KMS-11 (cell line): ENCODE data around the gene COBL.

Experiments
- H2AFZ ChIP-seq: fragments of 200-600 bp; sonication (generic); 2 replicates; pipeline ENCODE4 v1.6.1; 2016; ENCODE audit warnings: antibody characterized with exemption, mixed run types, low read depth
- H3K27ac ChIP-seq: fragments of 200-600 bp; sonication (generic); 2 replicates; pipeline ENCODE4 v1.6.1; 2016; ENCODE audit warnings: mild to moderate bottlenecking, mixed run types
- H3K27me3 ChIP-seq: fragments of 200-600 bp; sonication (generic); 2 replicates; pipeline ENCODE4 v1.6.1; 2017; ENCODE audit warnings: mild to moderate bottlenecking, low read depth, mixed run types, moderate library complexity; ENCODE audit not compliant: insufficient read depth
- H3K36me3 ChIP-seq: fragments of 200-600 bp; sonication (generic); 2 replicates; pipeline ENCODE4 v1.6.1; 2017; ENCODE audit warnings: mild to moderate bottlenecking, mixed run types; ENCODE audit not compliant: insufficient read depth
- H3K4me1 ChIP-seq: fragments of 200-600 bp; sonication (generic); 2 replicates; pipeline ENCODE4 v1.6.1; 2016; ENCODE audit warnings: mild to moderate bottlenecking, low read depth, mixed run types; ENCODE audit not compliant: poor library complexity, severe bottlenecking
- H3K4me2 ChIP-seq: fragments of 200-600 bp; sonication (generic); 2 replicates; pipeline ENCODE4 v1.7.0; 2016; ENCODE audit warnings: mild to moderate bottlenecking, mixed run types
- H3K4me3 ChIP-seq: fragments of 200-600 bp; sonication (generic); IDR thresholded peaks from 2 replicates; pipeline ENCODE4 v1.6.1; 2017; ENCODE audit warnings: low read depth, low read length, mixed read lengths; ENCODE audit not compliant: insufficient read depth
- H3K79me2 ChIP-seq: fragments of 200-600 bp; sonication (generic); 2 replicates; pipeline ENCODE4 v1.6.1; 2016; ENCODE audit warnings: low read depth, mixed run types; ENCODE audit not compliant: insufficient read depth
- H3K9ac ChIP-seq: fragments of 200-600 bp; sonication (generic); 2 replicates; pipeline ENCODE4 v1.6.1; 2016; ENCODE audit warnings: mild to moderate bottlenecking, mixed run types
- H4K20me1 ChIP-seq: fragments of 200-600 bp; sonication (generic); 2 replicates; pipeline ENCODE4 v1.6.1; 2016; ENCODE audit warnings: mild to moderate bottlenecking, mixed run types; ENCODE audit not compliant: insufficient read depth
- CTCF ChIP-seq: fragments of 200-600 bp; sonication (generic); conservative IDR thresholded peaks from 2 replicates; pipeline ENCODE4 v1.6.1; 2017; ENCODE audit warnings: low read depth, mild to moderate bottlenecking, antibody characterized with exemption, low read length, moderate library complexity, mixed read lengths

The COBL gene

GRCh38 chr7:51150193-51150592 is 166.4 kb downstream of the COBL start:
- H3K4me1 ChIP-seq, result no peaks in the 10 kb centered on the region
- no peak overlapping the region for H3K27ac ChIP-seq
- H3K79me2 ChIP-seq, result no peaks in the 10 kb centered on the region
- no peak overlapping the region for H2AFZ ChIP-seq
- H3K27me3 ChIP-seq, result no peaks in the 10 kb centered on the region
- no peak for TF ChIP-seq CTCF
- no peaks in the 10 kb centered on the region for H3K36me3 ChIP-seq
- no peak overlapping the region for H3K4me2 ChIP-seq
- no peak overlapping the region for H3K9ac ChIP-seq
- no peaks in the 10 kb centered on the region for H4K20me1 ChIP-seq
- no peak overlapping the region for H3K4me3 ChIP-seq

GRCh38 chr7:51148216-51148615 is 168.4 kb downstream of the COBL start:
- no peak overlapping the region for H3K27ac ChIP-seq

GRCh38 chr7:51146816-51147586 is 169.6 kb downstream of the COBL start:
- Histone ChIP-seq H3K4me3 (no peak overlapping the region), H3K79me2 (no peaks in the 10 kb centered on the region), H4K20me1 (no peaks in the 10 kb centered on the region), H3K4me1 (no peaks in the 10 kb centered on the region), H3K27ac (no peak overlapping the region), H3K27me3 (no peaks in the 10 kb centered on the region), H2AFZ (no peak overlapping the region), H3K4me2 (no peak overlapping the region), H3K9ac (no peak overlapping the region), H3K36me3 (no peaks in the 10 kb centered on the region)
- no peak for TF ChIP-seq CTCF

More at GRCh38 chr7:51148216-51148615, 168.4 kb downstream of the COBL start:
- no peak for TF ChIP-seq CTCF
- H3K4me1 ChIP-seq, result no peaks in the 10 kb centered on the region
- no peak overlapping the region for H3K4me3 ChIP-seq
- H3K36me3 ChIP-seq, result no peaks in the 10 kb centered on the region
- no peak overlapping the region for H3K4me2 ChIP-seq
- H3K9ac ChIP-seq, result no peak overlapping the region
- no peaks in the 10 kb centered on the region for H4K20me1 ChIP-seq
- H3K79me2 ChIP-seq, result no peaks in the 10 kb centered on the region
- H2AFZ ChIP-seq, result no peak overlapping the region
- no peaks in the 10 kb centered on the region for H3K27me3 ChIP-seq

- no peak overlapping the region for H3K4me2 ChIP-seq
- no peak for TF ChIP-seq CTCF
- H2AFZ ChIP-seq, result no peak overlapping the region
- no peaks in the 10 kb centered on the region for H3K36me3 ChIP-seq
- H3K79me2 ChIP-seq, result no peaks in the 10 kb centered on the region
- H3K27me3 ChIP-seq, result no peaks in the 10 kb centered on the region
- H3K4me3 ChIP-seq, result no peak overlapping the region
- no peaks in the 10 kb centered on the region for H3K4me1 ChIP-seq
- H3K9ac ChIP-seq, result no peak overlapping the region
- H3K27ac ChIP-seq, result no peak overlapping the region
- no peaks in the 10 kb centered on the region for H4K20me1 ChIP-seq
Measured at GRCh38 chr7:51144178-51144577, 172.4 kb downstream of the COBL start.
